HG03066 (cell line): Measurements from ENCODE around the gene UBLCP1.

Source experiments
- ATAC-seq: cut with Tn5 transposase; IDR thresholded peaks from one replicate; pipeline ENCODE4 v1.9.1; 2021; ENCODE audit warnings: low read depth; ENCODE audit not compliant: unreplicated experiment

Gene UBLCP1

DNA sequence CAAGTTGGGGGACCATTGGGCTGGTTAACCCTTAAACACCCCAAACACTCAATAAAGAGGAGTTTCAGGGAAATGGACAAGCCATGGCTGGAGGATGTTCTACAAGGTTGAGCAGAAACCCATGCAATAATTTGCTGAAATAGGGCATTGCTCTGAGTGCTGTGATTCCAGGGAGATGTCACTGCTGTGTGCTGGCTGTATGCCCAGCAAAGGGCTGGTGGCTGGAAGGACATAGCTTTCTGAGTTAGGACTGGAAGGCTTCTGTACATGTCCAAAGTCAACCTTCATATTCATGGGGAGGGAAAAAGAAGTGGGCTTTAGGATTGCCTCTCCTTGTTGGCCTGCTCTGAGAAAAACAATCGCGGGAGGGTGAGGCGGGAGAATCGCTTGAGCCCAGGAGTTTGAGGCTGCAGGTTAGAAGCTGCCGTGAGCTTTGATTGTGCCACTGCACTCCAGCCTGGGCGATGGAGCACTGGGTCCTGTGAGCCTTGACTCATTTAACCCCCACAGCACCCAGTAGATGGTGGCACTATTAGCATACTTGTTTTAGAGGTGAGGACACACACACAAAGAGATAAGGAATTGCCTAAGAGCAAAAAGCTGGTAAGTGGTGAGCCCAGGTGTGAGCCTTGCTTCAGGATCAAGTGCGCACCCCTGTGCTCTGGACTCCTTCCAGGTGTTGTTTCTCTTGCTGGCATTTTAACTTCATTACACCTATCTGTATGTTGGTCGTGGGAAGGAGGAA, 46.8 kb downstream of the UBLCP1 start:
- no peak for ATAC-seq

DNA sequence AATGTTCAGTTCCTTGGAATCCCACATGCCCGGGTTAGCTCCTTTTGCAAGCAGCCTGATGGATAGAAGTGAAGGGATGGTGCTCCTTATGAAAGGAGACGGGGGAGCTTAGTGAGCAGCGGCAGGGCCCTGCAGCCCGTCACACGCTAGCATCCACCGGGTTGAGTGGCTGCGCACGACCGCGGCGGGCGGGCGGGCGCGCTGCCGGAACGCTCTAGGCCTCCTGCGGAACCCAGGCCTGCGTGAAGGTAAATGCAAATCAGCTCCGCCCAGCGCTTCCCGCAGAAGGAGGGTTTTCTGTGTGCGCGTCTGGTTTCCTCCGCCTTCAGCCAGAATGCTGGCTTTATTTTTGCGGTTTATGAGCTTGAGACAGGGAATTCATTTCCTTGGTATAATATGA, 47.4 kb downstream of the UBLCP1 start:
- ATAC-seq: no peak

DNA sequence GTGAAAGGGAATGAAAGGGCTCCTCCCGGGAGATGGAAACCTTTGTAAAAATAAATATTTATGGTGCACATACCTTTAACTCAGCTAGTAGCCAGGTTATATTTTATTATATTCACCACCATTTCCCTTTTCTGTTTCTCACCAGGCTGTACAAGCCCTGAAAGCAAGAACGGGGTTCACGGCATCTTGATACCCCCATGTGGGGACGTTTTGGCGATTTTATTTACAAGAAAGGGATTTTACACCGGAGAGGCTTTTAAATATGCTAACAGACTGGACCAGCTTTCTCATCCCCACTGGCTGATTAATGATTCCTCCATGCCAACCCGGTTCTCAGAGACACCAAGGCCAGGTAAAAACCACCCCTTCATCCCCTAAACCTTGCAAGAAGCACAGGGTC, 48.0 kb downstream of the UBLCP1 start:
- no peak for ATAC-seq

DNA sequence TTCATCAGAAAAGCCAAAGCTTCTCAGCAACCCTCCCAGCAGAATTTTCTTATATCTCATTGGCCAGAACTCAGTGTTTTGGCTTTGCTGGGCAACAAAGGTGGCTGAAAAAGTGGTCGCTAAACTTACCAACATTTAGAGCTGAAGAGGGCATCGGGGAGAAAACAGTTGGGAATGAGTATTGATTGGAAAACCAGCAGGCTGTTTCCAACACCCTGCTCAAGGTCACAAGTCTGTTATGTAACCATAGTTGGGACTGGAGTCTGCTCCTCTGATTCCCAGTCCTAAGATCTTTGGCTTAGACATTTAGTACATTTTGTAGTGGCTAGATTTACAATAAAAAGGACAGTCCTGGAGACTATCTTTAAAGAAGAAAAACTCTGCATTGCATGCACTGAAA, 50.1 kb downstream of the UBLCP1 start:
- ATAC-seq: no peak

DNA sequence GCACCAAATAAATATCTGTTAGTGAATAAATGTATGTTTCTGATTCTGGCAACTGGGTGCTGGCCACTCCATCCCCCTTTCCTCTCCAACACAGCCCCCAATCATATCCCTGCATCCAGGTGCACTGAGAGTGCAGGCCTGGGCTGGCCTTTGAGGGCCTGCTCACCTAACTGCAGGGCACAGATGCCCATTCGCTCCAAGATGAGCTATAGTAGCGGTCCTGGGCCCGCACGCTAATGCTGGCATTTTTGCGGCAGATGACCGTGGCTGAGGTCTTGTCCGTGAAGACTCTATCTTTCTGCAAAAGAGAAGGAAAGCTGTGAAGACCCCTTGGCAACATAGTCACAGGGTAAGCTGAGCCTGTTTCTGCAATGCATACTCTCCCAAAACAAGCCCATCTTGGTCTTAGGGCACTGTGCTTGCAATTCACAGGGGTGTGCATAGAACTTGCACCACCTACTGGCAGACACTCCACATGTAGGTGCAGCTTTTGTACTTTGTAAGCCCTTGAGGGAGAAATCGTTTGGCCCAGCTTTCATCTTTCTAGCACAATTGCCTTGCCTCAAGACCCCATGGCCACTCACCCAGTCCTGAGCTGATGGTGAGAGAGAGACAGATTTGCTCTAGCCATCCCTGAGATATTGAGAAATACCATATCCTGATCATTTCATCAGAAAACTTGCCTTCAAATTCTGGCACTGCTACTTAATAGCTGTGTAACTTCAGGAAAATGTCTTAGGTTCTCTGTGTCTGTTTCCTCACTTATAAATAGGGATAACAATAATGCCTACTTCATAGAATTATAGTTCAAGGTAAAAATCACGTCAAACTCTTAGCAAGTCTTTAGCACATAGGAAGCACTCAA, 53.7 kb downstream of the UBLCP1 start:
- no peak for ATAC-seq

DNA sequence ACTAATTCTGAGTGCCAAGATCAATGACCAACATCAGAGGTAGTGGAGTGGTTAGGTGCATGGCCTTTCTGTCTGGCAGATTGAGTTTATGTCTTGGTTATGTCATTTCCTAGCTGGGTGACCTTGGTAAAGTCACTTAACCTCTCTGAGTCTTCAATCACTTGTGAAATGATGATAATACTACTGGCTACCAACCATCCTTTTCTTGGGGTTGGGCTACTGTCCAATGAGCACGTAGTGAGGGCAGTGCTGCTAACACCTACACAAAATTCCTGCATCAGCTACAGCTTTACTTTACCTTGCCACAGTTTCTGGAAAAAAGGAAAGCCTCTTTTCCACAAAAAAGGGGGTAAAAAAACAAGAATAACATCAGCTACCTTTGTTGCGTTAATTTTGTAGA, 54.8 kb downstream of the UBLCP1 start:
- no peak for ATAC-seq

DNA sequence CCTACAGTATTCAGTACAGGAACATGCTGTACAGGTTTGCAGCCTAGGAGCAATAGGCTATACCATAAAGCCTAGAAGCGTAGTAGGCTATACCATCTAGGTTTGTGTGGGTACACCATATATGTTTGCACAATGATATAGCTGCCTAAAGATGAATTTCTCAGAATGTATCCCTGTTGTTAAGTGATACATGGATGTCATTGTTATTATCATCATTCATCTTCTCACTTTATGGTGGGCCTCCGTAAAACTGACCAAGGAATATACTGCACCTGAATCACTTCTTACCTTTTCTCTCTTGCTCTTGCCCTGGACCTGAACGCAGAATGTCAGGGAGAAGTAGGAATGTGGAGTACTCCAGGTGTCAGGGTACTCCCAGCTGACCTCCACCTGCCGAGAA, 55.4 kb downstream of the UBLCP1 start:
- ATAC-seq: no peak

DNA sequence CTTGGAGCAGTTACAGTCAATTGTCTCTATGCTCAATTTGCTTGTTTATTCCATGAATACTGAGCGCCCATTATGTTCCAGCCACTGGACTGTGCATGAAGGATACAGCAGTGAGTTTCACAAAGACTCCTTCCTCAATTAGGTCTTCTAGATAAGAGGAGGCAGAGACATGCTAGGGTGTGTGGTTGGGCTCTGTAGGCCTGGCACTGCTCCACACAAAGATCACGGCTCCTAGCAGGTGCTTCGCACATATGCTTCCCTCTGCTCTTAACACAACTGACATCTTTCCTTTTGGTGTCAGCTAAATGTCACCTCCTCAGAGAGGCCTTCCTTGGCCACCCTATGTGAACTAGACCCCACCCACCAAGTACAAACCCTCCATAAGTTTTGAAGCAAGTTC, 56.3 kb downstream of the UBLCP1 start:
- ATAC-seq: no peak

DNA sequence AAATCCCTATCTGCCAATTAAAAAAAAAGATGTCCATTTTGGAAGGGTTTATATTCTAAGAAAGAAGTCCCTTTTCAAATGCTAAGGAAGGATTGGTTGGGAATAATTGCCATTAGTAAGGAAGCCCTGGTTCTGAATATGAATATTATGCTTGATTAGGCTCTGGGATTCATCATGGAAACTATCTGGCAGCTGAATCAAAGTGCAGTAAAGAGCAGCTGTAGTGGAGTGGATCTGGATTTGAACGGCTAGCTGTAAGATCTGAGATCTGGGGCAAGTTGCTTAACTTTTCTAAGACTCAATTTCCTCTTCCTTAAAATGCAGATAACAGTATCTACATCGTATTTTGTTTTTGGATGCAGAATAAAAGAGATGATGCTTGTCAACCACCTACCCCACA, 56.7 kb downstream of the UBLCP1 start:
- no peak for ATAC-seq

DNA sequence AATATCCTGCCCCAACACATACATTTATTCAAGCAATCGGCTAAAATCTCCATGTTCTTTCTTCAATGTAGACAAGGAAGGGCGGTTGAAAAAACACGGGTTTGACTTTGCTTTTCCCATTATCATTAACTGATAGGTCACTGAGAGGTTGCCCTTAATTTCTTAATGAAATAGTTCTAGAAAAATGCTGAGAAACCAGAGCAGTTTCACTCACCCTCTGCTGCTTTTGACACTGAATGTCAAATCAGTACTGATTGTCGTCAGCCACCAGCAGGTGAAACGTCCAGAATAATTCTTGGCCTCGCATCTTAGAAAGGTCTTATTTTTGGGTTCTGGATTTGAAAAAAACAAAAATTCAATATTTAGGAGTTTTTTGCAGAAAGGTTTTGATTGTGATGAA, 59.1 kb downstream of the UBLCP1 start:
- no peak for ATAC-seq

DNA sequence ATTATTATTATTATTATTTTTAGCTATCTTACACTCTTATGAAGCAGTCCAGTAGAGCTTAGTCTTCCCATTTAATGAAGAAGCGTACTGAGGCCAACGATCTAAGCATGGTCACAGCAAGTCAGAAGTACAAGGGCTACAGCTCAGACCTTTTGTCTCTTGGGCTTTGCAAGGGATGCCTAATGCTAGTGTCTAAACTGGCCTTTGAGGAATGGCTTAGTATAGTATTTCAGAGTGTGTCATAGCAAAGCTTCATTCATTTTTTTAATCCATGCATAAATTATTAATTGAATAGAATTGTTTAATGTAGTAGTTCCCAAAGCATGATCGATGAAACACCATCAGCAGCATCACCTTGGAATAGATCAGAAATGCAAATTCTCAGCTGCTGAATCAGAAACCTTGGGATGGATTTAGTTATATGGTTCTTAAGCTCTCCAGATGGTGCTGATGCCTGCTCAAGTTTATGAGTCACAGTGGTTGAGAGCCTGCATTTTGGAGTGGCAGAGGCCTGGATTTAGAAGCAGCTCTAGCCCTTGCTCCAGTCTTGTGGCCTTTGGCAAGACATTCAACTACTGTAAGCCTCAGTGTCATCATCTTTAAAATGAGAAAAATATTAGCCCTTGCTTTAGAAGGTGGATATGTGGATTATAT, 61.1 kb downstream of the UBLCP1 start:
- ATAC-seq: no peak

DNA sequence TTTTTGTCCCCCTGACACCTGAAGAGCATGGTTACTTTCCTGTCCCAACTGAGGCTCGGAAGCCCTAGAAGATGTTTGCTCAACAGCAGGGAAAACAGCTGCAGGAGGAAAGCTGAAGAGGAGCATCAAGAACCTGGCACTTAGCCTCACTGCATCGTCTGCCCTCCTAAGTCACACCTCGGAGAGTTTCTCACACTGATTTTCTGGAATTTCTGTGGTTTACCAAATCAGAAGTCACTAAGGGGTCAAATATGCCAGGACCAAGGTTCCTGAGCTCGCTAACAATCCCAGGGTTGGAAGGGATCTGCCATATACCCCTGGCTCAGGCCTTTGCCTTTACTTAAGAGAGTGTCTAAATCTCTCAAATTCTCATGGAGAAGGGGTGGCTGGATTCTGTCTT, 61.9 kb downstream of the UBLCP1 start:
- no peak for ATAC-seq

DNA sequence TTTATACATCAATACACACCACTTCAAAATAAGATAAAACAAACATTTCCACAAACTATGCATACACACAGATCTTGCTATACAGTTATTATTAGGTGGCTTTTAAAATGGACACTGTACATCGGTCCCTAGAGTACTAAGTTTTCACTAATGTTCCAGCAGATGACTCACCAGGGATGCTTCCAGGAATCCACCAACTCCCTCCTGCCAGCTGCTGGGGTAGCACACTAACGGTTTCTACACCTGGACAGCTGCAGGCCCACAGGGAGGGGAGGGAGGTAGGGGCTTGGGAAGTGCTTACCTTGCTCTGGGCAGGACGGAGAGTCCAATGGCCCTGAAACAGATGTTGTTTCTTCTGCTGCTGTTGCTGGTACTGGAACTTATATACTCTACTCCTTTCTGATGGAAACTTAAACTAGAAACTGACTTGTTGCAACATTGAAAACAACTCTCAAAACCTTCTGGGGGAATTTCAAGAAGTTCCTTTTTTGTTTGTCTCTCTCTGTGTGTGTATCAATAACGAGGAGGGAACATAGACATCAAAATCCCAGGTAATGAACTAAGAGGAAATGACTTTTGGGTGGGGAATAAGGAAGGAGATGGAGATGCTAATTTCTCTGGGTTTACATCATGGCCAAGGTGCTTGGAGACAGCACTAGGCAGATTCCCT, 67.2 kb downstream of the UBLCP1 start, which contains the start of gene IL12B:
Gene IL12B (minus strand): TSS at position 357 of the 670 bp plus-strand sequence. CDS start 3,705 bp downstream, outside the sequence.
- no peak for ATAC-seq

DNA sequence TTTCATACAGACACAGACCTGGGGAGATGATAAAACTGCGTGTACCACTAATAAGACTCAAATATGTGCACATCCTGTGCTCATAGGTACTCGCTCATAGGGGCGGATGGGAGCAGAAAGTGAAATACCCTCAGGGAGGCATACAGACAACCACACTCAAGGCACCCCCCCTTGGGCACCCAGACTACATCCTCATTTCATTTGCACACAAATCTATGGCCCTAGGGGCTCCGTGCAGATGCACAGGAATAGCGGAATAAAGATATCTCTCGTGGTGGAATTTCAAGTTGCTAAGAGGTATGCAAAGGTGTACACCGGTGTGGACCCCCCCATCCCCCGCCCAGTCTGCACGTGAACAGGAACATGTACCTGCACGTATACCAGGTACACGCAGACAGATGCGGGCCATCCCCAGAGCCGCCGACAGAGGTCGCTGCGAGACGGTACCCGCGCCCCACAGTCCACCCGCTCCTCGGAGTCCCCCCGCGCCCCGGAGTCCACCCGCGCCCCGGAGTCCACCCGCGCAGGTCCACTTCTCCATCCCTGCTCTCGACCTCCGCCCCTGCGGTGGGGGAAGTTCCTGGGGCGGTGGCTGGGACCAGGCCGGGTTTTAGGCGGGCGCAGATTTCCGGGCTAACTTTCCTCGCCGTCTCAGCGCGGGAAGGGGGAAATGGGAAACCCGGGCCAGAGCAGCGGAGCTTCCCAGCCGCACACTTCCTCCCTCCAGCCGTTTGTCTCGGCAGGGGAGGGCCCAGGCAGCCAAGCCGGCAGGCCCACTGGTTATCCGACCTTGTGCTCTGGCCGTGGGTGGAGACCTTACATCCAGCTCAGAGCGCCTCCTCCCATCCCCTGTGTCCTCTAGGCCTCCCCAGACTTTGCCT, 68.2 kb downstream of the UBLCP1 start:
- peak; percentile 69 for ATAC-seq

DNA sequence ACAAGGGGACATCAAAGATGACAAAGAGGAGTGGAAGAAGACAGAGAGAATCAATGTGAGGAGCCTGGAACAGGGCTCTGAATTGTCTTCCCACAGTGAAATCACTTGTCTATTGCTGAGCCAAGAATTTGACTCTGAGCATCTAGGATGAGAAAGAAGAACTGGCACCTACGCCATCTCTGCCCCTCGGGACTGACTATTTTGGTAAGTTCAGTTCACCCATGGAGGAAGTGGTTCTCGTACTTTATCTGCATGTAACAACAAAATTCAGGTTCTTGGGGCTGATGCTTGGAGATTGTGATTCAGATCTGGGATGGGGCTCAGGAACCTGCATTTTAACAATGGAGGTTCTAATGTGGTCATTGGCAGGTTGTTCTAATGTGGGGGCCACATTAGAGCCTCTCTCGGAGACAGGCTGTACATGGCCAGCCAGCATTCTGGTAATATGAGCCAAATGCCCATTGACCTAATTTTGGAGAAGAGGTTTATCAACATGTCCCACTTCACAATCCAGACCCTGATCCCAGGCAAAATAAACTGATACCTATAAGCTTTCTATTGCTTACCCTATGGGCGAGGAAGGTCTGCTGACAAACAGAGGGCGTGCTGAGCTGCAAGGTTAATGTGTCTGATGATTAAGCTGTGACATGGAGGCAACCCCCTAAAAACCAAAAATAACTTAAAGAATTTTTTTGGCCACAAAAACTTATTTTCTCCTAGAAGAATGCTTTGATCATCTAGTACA, 69.9 kb downstream of the UBLCP1 start:
- ATAC-seq: no peak

DNA sequence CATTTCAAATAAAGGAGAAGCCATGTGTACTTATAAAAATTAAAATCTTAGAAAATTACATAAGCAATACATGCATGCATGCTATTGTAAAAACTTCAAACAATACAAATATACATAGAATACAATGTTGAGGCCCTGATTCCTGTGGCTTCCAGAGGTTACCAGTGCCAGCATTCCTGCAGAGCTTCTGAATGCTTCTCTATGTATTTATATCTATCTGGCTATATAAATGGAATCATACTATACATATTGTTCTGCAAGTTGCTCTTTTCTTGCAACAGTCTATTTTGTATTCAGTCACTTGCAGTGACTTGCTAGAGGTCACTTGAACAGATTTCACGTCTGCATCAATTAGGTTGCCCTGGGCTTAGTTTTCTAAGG, 70.4 kb downstream of the UBLCP1 start:
- no peak for ATAC-seq
